D721Med (cell line): Measurements from ENCODE around the gene PEF1.

Source experiments
- DNase-seq: peaks from one replicate; pipeline ENCODE4 v3.0.0; 2011; ENCODE audit warnings: low spot score; ENCODE audit not compliant: insufficient read length
- FAIRE-seq: peaks from 2 replicates; lab custom pipeline; 2011; peaks lifted over from hg19 to GRCh38; lab: Jason Lieb, UNC
- CTCF ChIP-seq: IDR thresholded peaks from 2 replicates; pipeline ENCODE4 v1.5.1; 2012; ENCODE audit warnings: mild to moderate bottlenecking, control low read depth; ENCODE audit not compliant: insufficient read depth; ENCODE audit errors: missing control alignments

PEF1 gene

GRCh38 chr1:31657020-31657804, 12.5 kb upstream of the PEF1 start:
- no peak for TF ChIP-seq CTCF
- no peak for FAIRE-seq
- no peak for DNase-seq

DNA sequence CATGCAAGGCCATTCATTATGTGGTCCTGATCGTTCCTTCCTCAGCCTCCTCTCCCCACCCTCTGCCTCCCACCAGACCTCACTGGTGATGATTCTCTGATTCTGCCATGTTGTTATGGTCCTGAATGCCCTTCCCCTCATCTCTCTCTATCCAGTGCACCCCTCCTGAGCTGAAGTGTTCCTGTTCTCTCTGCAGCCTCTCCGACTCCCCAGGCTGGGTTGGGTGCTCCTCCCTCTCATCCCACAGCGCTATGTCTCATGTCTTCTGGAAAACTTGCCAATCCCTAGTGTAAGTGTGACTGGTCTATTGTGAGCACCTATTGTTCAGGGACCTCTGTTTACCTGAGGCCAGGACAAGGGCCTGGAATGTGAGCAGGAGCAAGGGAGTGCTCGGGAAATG, 11.1 kb upstream of the PEF1 start:
- no peak for FAIRE-seq

DNA sequence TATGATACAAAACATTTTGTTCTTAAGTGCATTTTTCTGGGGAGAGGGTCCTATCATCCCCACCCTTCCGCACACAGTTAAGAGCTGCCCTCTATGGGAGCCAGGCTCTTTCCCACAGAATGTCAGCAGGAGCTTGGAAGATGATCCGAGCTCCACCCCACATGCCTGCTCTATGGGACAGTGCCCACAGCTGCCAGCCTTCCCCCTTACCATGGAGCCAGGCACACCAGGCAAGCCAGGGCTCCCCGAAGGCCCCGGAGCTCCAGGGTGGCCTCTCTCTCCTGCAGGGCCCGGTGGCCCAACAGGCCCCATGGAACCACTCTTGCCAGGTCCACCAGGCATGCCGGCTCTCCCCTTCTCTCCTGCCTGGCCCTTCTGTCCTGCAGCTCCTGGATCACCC, 10.4 kb upstream of the PEF1 start:
- DNase-seq, result no peak
- no peak for FAIRE-seq
- no peak for TF ChIP-seq CTCF

More for the DNA sequence above, 11.1 kb upstream of the PEF1 start:
- DNase-seq, result no peak
- no peak for TF ChIP-seq CTCF

DNA sequence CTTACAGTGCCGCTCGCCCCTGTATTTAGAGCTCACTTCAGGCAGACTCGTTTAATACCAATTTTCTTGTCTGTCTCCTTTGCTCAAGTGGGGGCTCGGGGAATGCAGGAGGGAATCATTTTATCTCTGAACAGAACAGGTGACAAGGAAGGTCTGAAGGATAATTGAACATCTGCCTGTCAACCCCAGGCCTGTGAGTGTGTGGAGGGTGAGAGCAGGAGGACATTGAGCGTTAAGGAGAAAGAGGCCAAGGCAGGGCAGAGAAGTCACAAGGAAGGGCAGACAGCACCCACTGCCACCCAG, 9.7 kb upstream of the PEF1 start:
- DNase-seq (no peak), FAIRE-seq (no peak)
- no peak for TF ChIP-seq CTCF

GRCh38 chr1:31653717-31654473, 9.2 kb upstream of the PEF1 start:
- TF ChIP-seq CTCF, result no peak
- FAIRE-seq, result no peak
- no peak for DNase-seq

DNA sequence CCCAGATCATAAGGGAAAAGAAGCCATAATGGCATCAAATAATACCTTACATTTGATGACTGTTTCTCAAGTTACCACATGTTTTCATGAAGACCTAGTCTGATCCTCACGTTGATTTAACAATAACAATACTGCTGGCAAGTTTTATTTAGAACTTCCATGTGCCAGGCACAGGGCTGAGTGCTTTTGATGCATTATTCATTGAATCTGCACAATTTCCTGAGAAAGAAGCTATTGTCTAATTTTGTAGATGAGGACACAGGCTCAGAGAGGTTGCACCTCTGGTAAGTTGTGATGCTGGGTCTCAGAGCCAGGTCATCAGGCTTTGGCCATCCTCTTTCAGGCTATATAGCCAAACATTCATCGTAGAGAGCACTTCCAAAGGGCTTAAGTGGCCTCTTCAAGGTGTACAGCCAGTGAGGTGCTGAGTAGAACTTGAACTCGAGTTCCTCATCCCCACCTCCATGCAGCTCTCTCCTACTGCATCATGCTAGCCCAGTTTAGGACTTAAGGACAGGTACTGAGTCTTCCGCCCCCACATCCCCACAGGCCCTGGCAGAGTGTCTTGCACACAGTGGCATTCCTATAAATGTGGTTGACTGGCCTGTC, 8.3 kb upstream of the PEF1 start:
- DNase-seq, result no peak
- FAIRE-seq, result no peak
- TF ChIP-seq CTCF, result no peak
